GM13977 (cell line): Measurements from ENCODE around the gene PPP1R2C.

Experiments used
- DNase-seq: peaks from one replicate; pipeline ENCODE4 v3.0.0; 2012; ENCODE audit warnings: low spot score
- in situ Hi-C: fragments of 300-500 bp; cut with MboI; formaldehyde crosslinking; loops from one replicate; pipeline ENCODE4 v1.12.0; 2022; ENCODE audit warnings: low sequenced_read_pairs, low pct_unique_long_range_greater_than_20kb, mixed read lengths, inconsistent platforms; ENCODE audit not compliant: unreplicated experiment
- TF ChIP-seq, protein P1 (sequence below): IDR thresholded peaks from 2 replicates; pipeline ENCODE4 v1.5.1; 2012; ENCODE audit warnings: mild to moderate bottlenecking, control low read depth; ENCODE audit not compliant: insufficient read depth; ENCODE audit errors: extremely low read depth, missing control alignments

The PPP1R2C gene

DNA sequence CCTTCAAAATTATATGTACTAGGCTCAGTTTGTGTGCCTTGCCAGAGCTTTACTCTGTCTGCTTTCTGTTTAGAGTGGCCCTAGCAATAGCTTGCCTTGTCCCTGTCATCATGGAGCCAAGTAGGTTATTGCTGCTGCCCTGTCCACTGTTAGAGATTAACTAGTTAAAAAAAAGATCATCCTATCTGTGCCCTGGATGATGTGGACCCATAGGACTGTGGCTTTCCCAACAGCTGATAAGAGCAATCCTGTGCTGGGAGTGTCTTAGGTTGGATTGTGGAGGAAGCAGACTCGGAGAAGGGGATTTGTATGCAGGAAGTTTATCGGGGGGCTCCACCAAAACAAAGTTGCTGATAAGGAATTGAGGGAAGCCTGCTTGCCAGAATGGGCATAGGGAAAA is 23.8 kb downstream of the PPP1R2C start:
- in situ Hi-C loops, result no loop called here
- TF ChIP-seq, protein P1, sequence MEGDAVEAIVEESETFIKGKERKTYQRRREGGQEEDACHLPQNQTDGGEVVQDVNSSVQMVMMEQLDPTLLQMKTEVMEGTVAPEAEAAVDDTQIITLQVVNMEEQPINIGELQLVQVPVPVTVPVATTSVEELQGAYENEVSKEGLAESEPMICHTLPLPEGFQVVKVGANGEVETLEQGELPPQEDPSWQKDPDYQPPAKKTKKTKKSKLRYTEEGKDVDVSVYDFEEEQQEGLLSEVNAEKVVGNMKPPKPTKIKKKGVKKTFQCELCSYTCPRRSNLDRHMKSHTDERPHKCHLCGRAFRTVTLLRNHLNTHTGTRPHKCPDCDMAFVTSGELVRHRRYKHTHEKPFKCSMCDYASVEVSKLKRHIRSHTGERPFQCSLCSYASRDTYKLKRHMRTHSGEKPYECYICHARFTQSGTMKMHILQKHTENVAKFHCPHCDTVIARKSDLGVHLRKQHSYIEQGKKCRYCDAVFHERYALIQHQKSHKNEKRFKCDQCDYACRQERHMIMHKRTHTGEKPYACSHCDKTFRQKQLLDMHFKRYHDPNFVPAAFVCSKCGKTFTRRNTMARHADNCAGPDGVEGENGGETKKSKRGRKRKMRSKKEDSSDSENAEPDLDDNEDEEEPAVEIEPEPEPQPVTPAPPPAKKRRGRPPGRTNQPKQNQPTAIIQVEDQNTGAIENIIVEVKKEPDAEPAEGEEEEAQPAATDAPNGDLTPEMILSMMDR, result no peak
- DNase-seq, result no peak

DNA sequence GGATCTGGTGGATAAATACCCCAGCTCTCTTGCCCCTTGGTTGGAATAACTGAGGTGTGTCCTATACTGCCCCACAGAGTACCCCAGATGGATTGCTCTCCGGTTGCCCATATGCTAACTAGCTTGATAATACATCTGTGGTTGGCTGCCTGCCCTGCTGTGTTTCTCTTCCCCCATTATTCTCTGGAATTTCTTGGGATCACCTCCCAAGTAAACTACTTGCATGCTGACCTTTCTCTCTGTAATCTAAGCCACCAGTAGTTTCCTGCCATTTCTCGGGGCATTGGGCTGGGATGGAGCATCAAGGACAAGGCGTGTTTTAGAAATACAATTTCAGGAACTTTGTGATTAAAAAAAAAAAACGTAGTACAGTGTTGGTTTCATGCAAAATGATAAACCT is 25.2 kb downstream of the PPP1R2C start:
- in situ Hi-C loops, result no loop called here
- DNase-seq, result no peak
- TF ChIP-seq, protein P1, result no peak

DNA sequence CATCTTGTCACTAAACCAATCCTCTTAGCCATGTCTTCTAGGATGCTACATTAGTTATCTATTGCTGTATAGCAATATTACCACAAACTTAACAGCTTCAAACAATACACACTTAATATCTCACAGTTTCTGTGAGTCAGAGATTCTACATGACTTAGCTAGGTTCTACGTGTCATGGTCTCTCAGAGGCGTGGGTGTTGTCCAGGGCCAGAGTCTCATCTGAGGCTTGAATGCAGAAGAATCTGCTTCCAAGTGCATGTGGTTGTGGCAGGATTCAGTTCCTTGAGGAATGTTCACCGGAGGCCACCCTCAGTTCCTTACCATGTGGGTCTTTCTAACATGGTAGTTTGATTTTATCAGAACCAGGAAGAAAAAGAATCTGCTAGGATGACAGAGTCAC is 26.4 kb downstream of the PPP1R2C start:
- no peak for DNase-seq
- in situ Hi-C loops, result no loop called here
- TF ChIP-seq, protein P1, result no peak

DNA sequence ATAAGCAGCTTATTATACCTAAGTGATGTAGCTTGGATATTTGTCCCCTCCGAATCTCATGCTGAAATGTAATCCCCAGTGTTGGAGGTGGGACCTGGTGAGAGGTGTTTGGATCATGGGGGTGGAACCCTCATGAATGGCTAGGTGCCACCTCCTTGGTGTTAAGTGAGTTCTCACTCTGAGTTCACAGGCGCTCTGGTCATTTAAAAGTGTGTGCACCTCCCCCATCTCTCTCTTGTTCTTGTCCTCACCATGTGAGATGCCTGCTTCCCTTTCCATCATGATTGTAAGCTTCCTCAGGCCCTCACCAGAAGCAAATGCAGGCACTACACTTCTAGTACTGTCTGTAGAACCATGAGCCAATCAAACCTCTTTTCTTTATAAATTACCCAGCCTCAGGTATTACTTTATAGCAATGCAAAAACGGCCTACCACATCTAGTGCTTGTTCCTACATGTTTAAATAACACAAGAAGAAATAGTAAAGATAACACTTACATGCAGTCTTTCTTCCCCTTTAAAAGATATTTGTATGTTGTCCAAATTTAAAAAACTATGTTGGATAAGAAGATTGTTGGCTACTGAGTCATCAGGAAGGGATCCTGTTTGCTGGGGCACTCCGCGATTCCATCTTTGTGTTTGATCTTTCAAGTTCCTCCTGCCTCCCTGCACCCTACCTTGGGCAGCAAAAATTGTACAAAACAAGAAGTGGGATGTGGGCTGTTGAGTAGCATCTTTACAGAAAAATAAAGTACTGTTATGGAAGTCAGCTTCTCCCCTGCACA is 29.7 kb downstream of the PPP1R2C start:
- in situ Hi-C loops, result no loop called here
- TF ChIP-seq, protein P1, result no peak
- no peak for DNase-seq

DNA sequence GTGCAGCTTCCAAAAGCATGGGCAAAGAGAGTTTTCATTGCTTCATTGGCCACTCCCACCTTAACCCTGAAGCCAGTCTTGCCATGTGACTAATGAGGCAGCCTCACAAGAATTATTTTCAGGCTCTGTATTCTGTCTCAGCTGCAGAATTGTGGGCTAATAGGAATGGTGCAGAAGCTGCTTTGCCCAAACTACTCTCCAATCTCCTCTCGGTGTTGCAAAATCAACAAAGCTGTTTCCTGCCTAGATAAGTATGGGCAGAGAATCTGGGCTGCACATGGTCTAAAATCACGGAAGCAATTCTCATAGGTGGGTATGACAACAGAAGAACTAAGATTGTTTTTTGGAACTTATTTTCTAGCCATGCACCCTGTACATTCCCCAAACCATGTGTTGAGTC is 31.4 kb downstream of the PPP1R2C start:
- TF ChIP-seq, protein P1, result no peak
- in situ Hi-C loops, result no loop called here

DNA sequence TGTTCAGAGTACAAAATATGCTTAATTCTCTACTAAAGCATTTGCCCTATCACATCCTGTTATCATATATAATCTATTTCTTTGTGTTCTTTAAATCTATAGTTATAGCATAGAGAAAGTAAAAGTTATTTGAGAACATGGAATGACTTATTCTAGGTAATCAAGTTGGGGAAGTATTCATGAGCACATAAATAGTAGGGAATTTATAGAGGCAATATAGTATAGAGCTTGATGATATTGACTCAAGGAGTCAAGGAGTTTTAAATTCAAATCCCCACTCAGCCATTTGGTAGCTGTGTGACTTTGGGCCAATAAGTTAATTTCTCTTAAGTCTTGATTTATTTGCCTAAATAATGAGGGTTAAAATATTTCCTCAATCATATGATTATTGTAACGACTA is 37.5 kb downstream of the PPP1R2C start:
- TF ChIP-seq, protein P1, result no peak
- in situ Hi-C loops, result no loop called here
- DNase-seq, result no peak

More for the DNA sequence above, 31.4 kb downstream of the PPP1R2C start:
- DNase-seq, result no peak
